Mesothelial cell of epicardium (in vitro differentiated cells): ENCODE data around the gene SLC24A1. TPM values are rescaled to one million over a fixed set of nuclear protein-coding genes. Genes with fewer than 3 reads are reported as not detected.

ENCODE experiments used
- DNase-seq, 2 experiments: peaks; one replicate each; pipeline ENCODE4 v3.0.0; 2021; ENCODE audit warnings: low spot score in 2 of 2; ENCODE audit not compliant: unreplicated experiment in 2 of 2
- H3K27ac Mint-ChIP-seq: 2 replicates; pipeline ENCODE4 v1.8.0; 2021; ENCODE audit warnings: mixed read lengths
- H3K27me3 Mint-ChIP-seq: 2 replicates; pipeline ENCODE4 v1.8.0; 2021; ENCODE audit warnings: low read depth, mixed read lengths
- H3K36me3 Mint-ChIP-seq: 2 replicates; pipeline ENCODE4 v1.8.0; 2021; ENCODE audit warnings: mixed read lengths
- H3K4me1 Mint-ChIP-seq: 2 replicates; pipeline ENCODE4 v1.8.0; 2021; ENCODE audit warnings: mixed read lengths
- H3K4me3 Mint-ChIP-seq: 2 replicates; pipeline ENCODE4 v1.8.0; 2021; ENCODE audit warnings: mild to moderate bottlenecking, moderate library complexity, mixed read lengths
- H3K9me3 Mint-ChIP-seq: 2 replicates; pipeline ENCODE4 v1.8.0; 2021; ENCODE audit warnings: mixed read lengths
- total RNA-seq: library from RNA; stranded (reverse); gene quantifications from 3 replicates; pipeline ENCODE4 v1.2.1, GENCODE V29; 2021
- TF ChIP-seq, protein P1 (sequence below): fragments of 200-600 bp; sonication (generic); IDR thresholded peaks from one replicate; pipeline ENCODE4 v1.5.0; 2021; ENCODE audit warnings: antibody characterized with exemption; ENCODE audit not compliant: unreplicated experiment

The SLC24A1 gene
- total RNA-seq, 1 donor from 2014 or later = 22.8 TPM

DNA sequence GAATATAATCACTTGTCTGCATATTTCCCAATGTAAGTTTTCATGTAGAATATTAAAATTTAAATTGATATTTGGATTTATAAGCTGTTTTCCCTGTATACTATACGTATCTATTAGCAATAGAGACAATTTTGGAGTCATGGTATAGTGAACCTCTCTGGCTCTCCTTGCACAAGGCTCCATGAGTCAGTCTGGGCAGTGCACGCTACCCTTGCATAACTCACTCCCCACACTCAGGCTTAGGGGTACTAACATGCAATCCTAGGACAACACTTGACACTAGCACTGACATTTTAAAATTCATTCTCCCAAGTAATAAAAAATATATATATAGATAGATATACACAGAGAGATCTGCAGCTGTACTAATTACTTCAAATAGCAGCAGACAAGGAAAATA is 39.2 kb downstream of the SLC24A1 start:
- no peak overlapping the region for H3K27ac Mint-ChIP-seq
- no peaks in the 10 kb centered on the region for H3K9me3 Mint-ChIP-seq
- DNase-seq = no peak
- TF ChIP-seq, protein P1, sequence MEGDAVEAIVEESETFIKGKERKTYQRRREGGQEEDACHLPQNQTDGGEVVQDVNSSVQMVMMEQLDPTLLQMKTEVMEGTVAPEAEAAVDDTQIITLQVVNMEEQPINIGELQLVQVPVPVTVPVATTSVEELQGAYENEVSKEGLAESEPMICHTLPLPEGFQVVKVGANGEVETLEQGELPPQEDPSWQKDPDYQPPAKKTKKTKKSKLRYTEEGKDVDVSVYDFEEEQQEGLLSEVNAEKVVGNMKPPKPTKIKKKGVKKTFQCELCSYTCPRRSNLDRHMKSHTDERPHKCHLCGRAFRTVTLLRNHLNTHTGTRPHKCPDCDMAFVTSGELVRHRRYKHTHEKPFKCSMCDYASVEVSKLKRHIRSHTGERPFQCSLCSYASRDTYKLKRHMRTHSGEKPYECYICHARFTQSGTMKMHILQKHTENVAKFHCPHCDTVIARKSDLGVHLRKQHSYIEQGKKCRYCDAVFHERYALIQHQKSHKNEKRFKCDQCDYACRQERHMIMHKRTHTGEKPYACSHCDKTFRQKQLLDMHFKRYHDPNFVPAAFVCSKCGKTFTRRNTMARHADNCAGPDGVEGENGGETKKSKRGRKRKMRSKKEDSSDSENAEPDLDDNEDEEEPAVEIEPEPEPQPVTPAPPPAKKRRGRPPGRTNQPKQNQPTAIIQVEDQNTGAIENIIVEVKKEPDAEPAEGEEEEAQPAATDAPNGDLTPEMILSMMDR = no peak
- H3K4me3 Mint-ChIP-seq = no peak overlapping the region
- no peaks in the 10 kb centered on the region for H3K4me1 Mint-ChIP-seq
- peaks cover 1% of the 10 kb centered on the region for H3K36me3 Mint-ChIP-seq
- no peaks in the 10 kb centered on the region for H3K27me3 Mint-ChIP-seq

- no peak overlapping the region for H3K27ac Mint-ChIP-seq
- no peaks in the 10 kb centered on the region for H3K9me3 Mint-ChIP-seq
- peaks cover 6% of the 10 kb centered on the region for H3K36me3 Mint-ChIP-seq
- no peak for DNase-seq
- no peak overlapping the region for H3K4me3 Mint-ChIP-seq
- H3K4me1 Mint-ChIP-seq = no peaks in the 10 kb centered on the region
- H3K27me3 Mint-ChIP-seq = no peaks in the 10 kb centered on the region
- TF ChIP-seq, protein P1 = no peak
These were observed 41.8 kb downstream of the SLC24A1 start for GRCh38 chr15:65663521-65663920.

- no peak for DNase-seq
- no peaks in the 10 kb centered on the region for H3K4me1 Mint-ChIP-seq
- H3K27ac Mint-ChIP-seq = no peak overlapping the region
- no peak overlapping the region for H3K4me3 Mint-ChIP-seq
- H3K27me3 Mint-ChIP-seq = no peaks in the 10 kb centered on the region
- H3K9me3 Mint-ChIP-seq = no peaks in the 10 kb centered on the region
- TF ChIP-seq, protein P1 = no peak
- H3K36me3 Mint-ChIP-seq = peaks cover 11% of the 10 kb centered on the region
These were observed 44.5 kb downstream of the SLC24A1 start for GRCh38 chr15:65666257-65666656.

DNA sequence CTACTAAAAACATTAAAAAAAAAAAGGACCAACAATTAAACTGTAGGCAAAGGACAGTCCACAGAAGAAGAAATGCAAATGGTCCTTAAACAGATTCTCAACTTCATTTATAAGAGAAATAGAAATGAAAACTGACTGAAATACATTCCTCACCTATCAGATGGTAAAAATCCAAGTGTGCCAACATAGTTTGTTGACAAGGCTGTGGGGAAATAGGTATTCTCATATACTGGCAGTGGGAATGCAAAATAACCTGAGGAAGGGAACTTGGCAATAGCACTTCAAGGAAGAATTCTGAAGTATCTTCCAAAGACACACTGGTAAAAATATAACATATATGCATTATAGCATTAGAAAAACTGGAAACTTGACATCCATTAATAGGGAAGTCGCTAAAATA is 53.8 kb downstream of the SLC24A1 start:
- TF ChIP-seq, protein P1 = no peak
- Mint-ChIP-seq H3K9me3 (no peaks in the 10 kb centered on the region), H3K36me3 (peaks cover 7% of the 10 kb centered on the region), H3K27ac (no peak overlapping the region), H3K4me3 (no peak overlapping the region), H3K27me3 (no peaks in the 10 kb centered on the region), H3K4me1 (no peaks in the 10 kb centered on the region)
- DNase-seq = no peak

DNA sequence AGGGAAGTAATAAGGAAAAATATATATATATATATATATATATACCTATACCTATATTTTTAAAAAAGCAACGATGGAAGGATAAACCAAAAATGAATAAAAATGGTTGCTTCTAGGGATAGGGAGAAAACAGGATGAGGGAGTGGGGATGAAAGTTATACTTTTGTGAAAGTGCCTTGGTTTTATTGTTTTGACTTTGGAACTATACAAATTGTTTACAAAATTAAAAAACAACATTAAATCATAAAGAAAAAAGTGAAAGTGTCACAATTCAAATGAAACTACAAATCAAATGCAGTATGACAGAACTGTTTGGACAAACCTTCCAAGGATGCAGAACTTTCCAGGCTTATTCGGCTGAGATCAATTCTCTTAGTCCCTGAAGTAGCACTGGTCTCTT is 54.4 kb downstream of the SLC24A1 start:
- no peaks in the 10 kb centered on the region for H3K27me3 Mint-ChIP-seq
- H3K9me3 Mint-ChIP-seq = no peaks in the 10 kb centered on the region
- no peak overlapping the region for H3K4me3 Mint-ChIP-seq
- H3K4me1 Mint-ChIP-seq = no peaks in the 10 kb centered on the region
- H3K36me3 Mint-ChIP-seq = peaks cover 4% of the 10 kb centered on the region
- H3K27ac Mint-ChIP-seq = no peak overlapping the region
- no peak for DNase-seq
- TF ChIP-seq, protein P1 = no peak

GRCh38 chr15:65680544-65680943 is 58.8 kb downstream of the SLC24A1 start:
- Mint-ChIP-seq H3K4me1 (no peaks in the 10 kb centered on the region), H3K27me3 (no peaks in the 10 kb centered on the region), H3K36me3 (peaks cover 2% of the 10 kb centered on the region), H3K4me3 (no peak overlapping the region), H3K9me3 (peaks cover 7% of the 10 kb centered on the region), H3K27ac (no peak overlapping the region)
- DNase-seq = no peak
- TF ChIP-seq, protein P1 = no peak
